Keratinocyte (primary cell): ENCODE measurements around the gene STK40. TPM values are rescaled to one million over a fixed set of nuclear protein-coding genes. Genes with fewer than 3 reads are reported as not detected.

Source experiments
- DNase-seq: peaks from one replicate; pipeline ENCODE4 v3.0.0-alpha.2; 2011; ENCODE audit warnings: low read depth, missing footprints, low spot score
- FAIRE-seq: peaks from 2 replicates; lab custom pipeline; 2011; peaks lifted over from hg19 to GRCh38; lab: Jason Lieb, UNC
- H2AFZ ChIP-seq: 2 replicates; pipeline ENCODE4 v1.6.0; 2012; ENCODE audit warnings: low read length, control low read depth, inconsistent platforms; ENCODE audit not compliant: control insufficient read depth
- H3K27ac ChIP-seq: 2 replicates; pipeline ENCODE4 v1.5.1; 2011; ENCODE audit warnings: low read length; ENCODE audit not compliant: control insufficient read depth, insufficient read depth
- H3K27me3 ChIP-seq: 3 replicates; pipeline ENCODE4 v1.6.0; 2011; ENCODE audit warnings: low read length; ENCODE audit not compliant: control insufficient read depth, insufficient read depth; ENCODE audit errors: extremely low read depth
- H3K36me3 ChIP-seq, 2 experiments: 2 replicates in 1 of 2; 3 replicates in 1 of 2; pipeline ENCODE4 v1.5.1; 2011; ENCODE audit warnings: low read length in 2 of 2, mild to moderate bottlenecking in 1 of 2; ENCODE audit not compliant: control insufficient read depth in 2 of 2, insufficient read depth in 2 of 2; ENCODE audit errors: extremely low read depth in 1 of 2
- H3K4me1 ChIP-seq: 3 replicates; pipeline ENCODE4 v1.5.1; 2011; ENCODE audit warnings: low read length; ENCODE audit not compliant: control insufficient read depth, insufficient read depth; ENCODE audit errors: extremely low read depth
- H3K4me2 ChIP-seq: 3 replicates; pipeline ENCODE4 v1.6.0; 2011; ENCODE audit warnings: low read depth, low read length; ENCODE audit not compliant: control insufficient read depth, insufficient read depth; ENCODE audit errors: extremely low read depth
- H3K4me3 ChIP-seq, 3 experiments: fragments of 200-600 bp in 1 of 3; sonication (generic) in 1 of 3; 2 replicates in 2 of 3; 3 replicates in 1 of 3; pipeline ENCODE4 v1.5.1; 2011 to 2016; ENCODE audit warnings: low read length in 3 of 3, mild to moderate bottlenecking in 3 of 3, control low read depth in 2 of 3, inconsistent platforms in 1 of 3, low read depth in 1 of 3, mixed read lengths in 1 of 3, mixed run types in 1 of 3, moderate library complexity in 1 of 3; ENCODE audit not compliant: control insufficient read depth in 2 of 3, insufficient read depth in 2 of 3; ENCODE audit errors: extremely low read depth in 1 of 3
- H3K79me2 ChIP-seq: 2 replicates; pipeline ENCODE4 v1.6.0; 2012; ENCODE audit warnings: low read length; ENCODE audit not compliant: control insufficient read depth, insufficient read depth
- H3K9ac ChIP-seq: 3 replicates; pipeline ENCODE4 v1.6.0; 2011; ENCODE audit warnings: low read length; ENCODE audit not compliant: control insufficient read depth, insufficient read depth; ENCODE audit errors: extremely low read depth
- H3K9me1 ChIP-seq: 3 replicates; pipeline ENCODE4 v1.6.0; 2011; ENCODE audit warnings: low read length; ENCODE audit not compliant: control insufficient read depth, insufficient read depth; ENCODE audit errors: extremely low read depth
- H3K9me3 ChIP-seq: 2 replicates; pipeline ENCODE4 v1.5.1; 2012; ENCODE audit warnings: low read depth, low read length; ENCODE audit not compliant: control insufficient read depth
- H4K20me1 ChIP-seq: 3 replicates; pipeline ENCODE4 v1.6.0; 2011; ENCODE audit warnings: low read length; ENCODE audit not compliant: control insufficient read depth, insufficient read depth; ENCODE audit errors: extremely low read depth
- EZH2 ChIP-seq: IDR thresholded peaks from one replicate; pipeline ENCODE4 v1.6.1; 2012; ENCODE audit warnings: inconsistent platforms, mild to moderate bottlenecking, low read length, moderate library complexity
- dilution Hi-C: fragments of 300-500 bp; cut with MboI; formaldehyde crosslinking; loops from one replicate; pipeline ENCODE4 v1.7.0; 2020; ENCODE audit warnings: low sequenced_read_pairs; ENCODE audit not compliant: extremely low pct_ligation_motif_present
- polyA plus RNA-seq, 5 experiments: library from polyadenylated mRNA; depleted of rRNA in 3 of 5; stranded (reverse) in 3 of 5; stranded (forward) in 1 of 5; unstranded in 1 of 5; fragments of >200 nt; gene quantifications; 1 replicate in 1 of 5; 2 replicates in 3 of 5; 3 replicates in 1 of 5; pipeline versions ENCODE4 v1.2.1 to v1.2.3, GENCODE V29; 2011 to 2012; ENCODE audit warnings: missing spikeins in 2 of 5, low read depth in 1 of 5, low replicate concordance in 1 of 5
- TF ChIP-seq, protein P1 (sequence below), 3 experiments: IDR thresholded peaks in 1 of 3; conservative IDR thresholded peaks in 1 of 3; optimal IDR thresholded peaks in 1 of 3; 2 replicates in 2 of 3; 3 replicates in 1 of 3; pipeline versions ENCODE3 to v1.5.1; 2011; ENCODE audit warnings: low read length in 3 of 3, mild to moderate bottlenecking in 3 of 3, moderate library complexity in 2 of 3, control low read depth in 1 of 3, inconsistent platforms in 1 of 3; ENCODE audit not compliant: insufficient read depth in 2 of 3; ENCODE audit errors: extremely low read depth in 1 of 3

Gene STK40
- polyA plus RNA-seq, 1 donor (not counting 4 experiments of a cell fraction or from before 2014, with no cell fraction given), result 10.4 TPM

GRCh38 chr1:36408479-36408878 lies 22.8 kb upstream of the STK40 start:
- H3K4me1 ChIP-seq, result no peaks in the 10 kb centered on the region
- no peak overlapping the region for H3K27ac ChIP-seq
- no peaks in the 10 kb centered on the region for H3K27me3 ChIP-seq
- no peak for FAIRE-seq
- H4K20me1 ChIP-seq, result no peaks in the 10 kb centered on the region
- H3K79me2 ChIP-seq, result no peaks in the 10 kb centered on the region
- no peaks in the 10 kb centered on the region for H3K9me1 ChIP-seq
- TF ChIP-seq EZH2, result no peak
- TF ChIP-seq, protein P1, sequence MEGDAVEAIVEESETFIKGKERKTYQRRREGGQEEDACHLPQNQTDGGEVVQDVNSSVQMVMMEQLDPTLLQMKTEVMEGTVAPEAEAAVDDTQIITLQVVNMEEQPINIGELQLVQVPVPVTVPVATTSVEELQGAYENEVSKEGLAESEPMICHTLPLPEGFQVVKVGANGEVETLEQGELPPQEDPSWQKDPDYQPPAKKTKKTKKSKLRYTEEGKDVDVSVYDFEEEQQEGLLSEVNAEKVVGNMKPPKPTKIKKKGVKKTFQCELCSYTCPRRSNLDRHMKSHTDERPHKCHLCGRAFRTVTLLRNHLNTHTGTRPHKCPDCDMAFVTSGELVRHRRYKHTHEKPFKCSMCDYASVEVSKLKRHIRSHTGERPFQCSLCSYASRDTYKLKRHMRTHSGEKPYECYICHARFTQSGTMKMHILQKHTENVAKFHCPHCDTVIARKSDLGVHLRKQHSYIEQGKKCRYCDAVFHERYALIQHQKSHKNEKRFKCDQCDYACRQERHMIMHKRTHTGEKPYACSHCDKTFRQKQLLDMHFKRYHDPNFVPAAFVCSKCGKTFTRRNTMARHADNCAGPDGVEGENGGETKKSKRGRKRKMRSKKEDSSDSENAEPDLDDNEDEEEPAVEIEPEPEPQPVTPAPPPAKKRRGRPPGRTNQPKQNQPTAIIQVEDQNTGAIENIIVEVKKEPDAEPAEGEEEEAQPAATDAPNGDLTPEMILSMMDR (optimal IDR thresholded peaks at IDR 0.05 in 1 of 3, IDR thresholded peaks at IDR 0.05 in 1 of 3, conservative IDR thresholded peaks at IDR 0.05 in 1 of 3; ENCODE audit: extremely low read depth in 1 of 3, insufficient read depth in 2 of 3, low read length in 3 of 3), result no peak
- dilution Hi-C loops, result no loop called here
- no peaks in the 10 kb centered on the region for H3K36me3 ChIP-seq
- H2AFZ ChIP-seq, result no peak overlapping the region
- no peak overlapping the region for H3K4me3 ChIP-seq
- no peaks in the 10 kb centered on the region for H3K9me3 ChIP-seq
- DNase-seq, result no peak
- H3K4me2 ChIP-seq, result no peak overlapping the region
- no peak overlapping the region for H3K9ac ChIP-seq

- no peaks in the 10 kb centered on the region for H3K36me3 ChIP-seq
- dilution Hi-C loops, result no loop called here
- no peaks in the 10 kb centered on the region for H3K4me1 ChIP-seq
- FAIRE-seq, result no peak
- no peaks in the 10 kb centered on the region for H3K27me3 ChIP-seq
- no peaks in the 10 kb centered on the region for H3K79me2 ChIP-seq
- TF ChIP-seq, protein P1 (optimal IDR thresholded peaks at IDR 0.05 in 1 of 3, IDR thresholded peaks at IDR 0.05 in 1 of 3, conservative IDR thresholded peaks at IDR 0.05 in 1 of 3; ENCODE audit: extremely low read depth in 1 of 3, insufficient read depth in 2 of 3, low read length in 3 of 3), result no peak
- no peak for TF ChIP-seq EZH2
- H3K9me3 ChIP-seq, result no peaks in the 10 kb centered on the region
- no peak overlapping the region for H3K9ac ChIP-seq
- no peaks in the 10 kb centered on the region for H4K20me1 ChIP-seq
- no peak overlapping the region for H3K4me2 ChIP-seq
- no peak overlapping the region for H3K27ac ChIP-seq
- no peak overlapping the region for H2AFZ ChIP-seq
- H3K9me1 ChIP-seq, result no peaks in the 10 kb centered on the region
- no peak overlapping the region for H3K4me3 ChIP-seq
- DNase-seq, result no peak
These were observed 20.7 kb upstream of the STK40 start for GRCh38 chr1:36406440-36406839.
